Ishikawa (cell line): ENCODE results near the gene GAS7.

Source experiments
- EP300 ChIP-seq: IDR thresholded peaks from 2 replicates; pipeline ENCODE4 v1.6.1; 2012; ENCODE audit warnings: borderline replicate concordance
- FOXM1 ChIP-seq: IDR thresholded peaks from 2 replicates; pipeline ENCODE4 v1.6.1; 2012; ENCODE audit warnings: low read depth, borderline replicate concordance
- NFIC ChIP-seq: IDR thresholded peaks from 2 replicates; pipeline ENCODE4 v1.6.1; 2012
- RAD21 ChIP-seq: IDR thresholded peaks from 2 replicates; pipeline ENCODE4 v1.6.1; 2012; ENCODE audit warnings: low read depth
- TAF1 ChIP-seq: IDR thresholded peaks from 2 replicates; pipeline ENCODE4 v1.6.1; 2012; ENCODE audit warnings: low read depth, mild to moderate bottlenecking
- YY1 ChIP-seq: IDR thresholded peaks from 2 replicates; pipeline ENCODE4 v1.6.1; 2012; ENCODE audit warnings: low read depth
- TF ChIP-seq, protein P1 (sequence below): IDR thresholded peaks from 2 replicates; pipeline ENCODE4 v1.6.1; 2012; ENCODE audit warnings: low read depth, mild to moderate bottlenecking

DNA sequence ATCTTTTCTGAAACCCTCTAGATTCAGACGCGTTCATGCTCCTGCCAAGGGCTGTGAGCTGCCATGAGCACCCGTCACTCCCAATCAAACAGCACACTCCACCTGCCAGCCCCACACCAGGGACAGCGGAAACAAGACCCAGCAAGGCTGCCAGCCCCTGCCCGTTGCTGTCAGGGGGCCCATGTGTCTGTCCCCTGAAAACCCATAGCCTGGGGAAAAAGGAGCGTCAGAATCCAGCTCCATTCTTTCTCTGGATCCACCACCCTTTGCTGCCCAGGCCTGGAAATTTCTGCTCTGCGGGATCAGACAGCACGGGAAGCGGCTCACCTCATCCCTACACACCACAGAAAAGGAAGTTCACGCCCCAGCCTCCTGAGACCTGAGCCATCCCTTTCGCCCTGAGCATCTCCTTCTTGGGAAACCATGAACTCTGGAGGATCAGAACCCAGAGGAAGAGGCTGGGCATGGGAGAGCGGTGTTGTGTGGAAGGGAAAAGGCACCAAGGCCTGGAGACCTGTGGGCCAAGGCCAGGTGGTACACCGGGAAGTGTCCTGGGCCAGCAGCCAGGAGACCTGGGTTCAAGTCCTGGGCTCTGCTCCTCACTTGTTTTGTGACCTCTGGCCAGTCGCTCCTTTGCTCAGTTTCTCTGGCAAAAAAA, 241.8 kb downstream of the GAS7 start:
- no peak for TF ChIP-seq YY1
- TF ChIP-seq, protein P1, sequence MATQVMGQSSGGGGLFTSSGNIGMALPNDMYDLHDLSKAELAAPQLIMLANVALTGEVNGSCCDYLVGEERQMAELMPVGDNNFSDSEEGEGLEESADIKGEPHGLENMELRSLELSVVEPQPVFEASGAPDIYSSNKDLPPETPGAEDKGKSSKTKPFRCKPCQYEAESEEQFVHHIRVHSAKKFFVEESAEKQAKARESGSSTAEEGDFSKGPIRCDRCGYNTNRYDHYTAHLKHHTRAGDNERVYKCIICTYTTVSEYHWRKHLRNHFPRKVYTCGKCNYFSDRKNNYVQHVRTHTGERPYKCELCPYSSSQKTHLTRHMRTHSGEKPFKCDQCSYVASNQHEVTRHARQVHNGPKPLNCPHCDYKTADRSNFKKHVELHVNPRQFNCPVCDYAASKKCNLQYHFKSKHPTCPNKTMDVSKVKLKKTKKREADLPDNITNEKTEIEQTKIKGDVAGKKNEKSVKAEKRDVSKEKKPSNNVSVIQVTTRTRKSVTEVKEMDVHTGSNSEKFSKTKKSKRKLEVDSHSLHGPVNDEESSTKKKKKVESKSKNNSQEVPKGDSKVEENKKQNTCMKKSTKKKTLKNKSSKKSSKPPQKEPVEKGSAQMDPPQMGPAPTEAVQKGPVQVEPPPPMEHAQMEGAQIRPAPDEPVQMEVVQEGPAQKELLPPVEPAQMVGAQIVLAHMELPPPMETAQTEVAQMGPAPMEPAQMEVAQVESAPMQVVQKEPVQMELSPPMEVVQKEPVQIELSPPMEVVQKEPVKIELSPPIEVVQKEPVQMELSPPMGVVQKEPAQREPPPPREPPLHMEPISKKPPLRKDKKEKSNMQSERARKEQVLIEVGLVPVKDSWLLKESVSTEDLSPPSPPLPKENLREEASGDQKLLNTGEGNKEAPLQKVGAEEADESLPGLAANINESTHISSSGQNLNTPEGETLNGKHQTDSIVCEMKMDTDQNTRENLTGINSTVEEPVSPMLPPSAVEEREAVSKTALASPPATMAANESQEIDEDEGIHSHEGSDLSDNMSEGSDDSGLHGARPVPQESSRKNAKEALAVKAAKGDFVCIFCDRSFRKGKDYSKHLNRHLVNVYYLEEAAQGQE, result no peak
- TF ChIP-seq NFIC, result no peak
- no peak for TF ChIP-seq TAF1
- no peak for TF ChIP-seq EP300
- TF ChIP-seq FOXM1, result no peak
- TF ChIP-seq RAD21, result no peak
